HL-60 (cell line): ENCODE measurements around the gene RNF175.

Source experiments
- DNase-seq, 2 experiments: peaks; one replicate each; pipeline ENCODE4 v3.0.0-alpha.2; 2010 to 2020; ENCODE audit warnings: low read depth in 1 of 2, low spot score in 1 of 2
- H3K27ac ChIP-seq: fragments of 250-450 bp; sonication (Bioruptor Pico); replicated peaks from 2 replicates; pipeline ENCODE4 v1.5.1; 2020; ENCODE audit warnings: mild to moderate bottlenecking, moderate library complexity
- H3K27me3 ChIP-seq: fragments of 250-450 bp; sonication (Bioruptor Pico); 2 replicates; pipeline ENCODE4 v1.5.1; 2021; ENCODE audit warnings: mild to moderate bottlenecking, moderate library complexity; ENCODE audit not compliant: insufficient read depth, poor library complexity, severe bottlenecking
- H3K4me3 ChIP-seq: replicated peaks from 2 replicates; pipeline ENCODE4 v1.5.1; 2011; ENCODE audit warnings: mild to moderate bottlenecking, control low read depth, low read length; ENCODE audit not compliant: insufficient read depth
- CTCF ChIP-seq: IDR thresholded peaks from one replicate; pipeline ENCODE4 v1.5.1; 2011; ENCODE audit warnings: low read length, control low read depth, inconsistent platforms; ENCODE audit not compliant: insufficient read depth
- GABPA ChIP-seq: IDR thresholded peaks from 2 replicates; pipeline ENCODE4 v1.6.1; 2012; ENCODE audit warnings: low read depth
- POLR2AphosphoS5 ChIP-seq: IDR thresholded peaks from 2 replicates; pipeline ENCODE4 v1.6.1; 2012; ENCODE audit warnings: low read depth
- REST ChIP-seq: IDR thresholded peaks from 2 replicates; pipeline ENCODE4 v1.6.1; 2012; ENCODE audit warnings: low read depth; ENCODE audit not compliant: insufficient replicate concordance
- SPI1 ChIP-seq: IDR thresholded peaks from 2 replicates; pipeline ENCODE4 v1.6.1; 2012; ENCODE audit warnings: low read depth, mild to moderate bottlenecking, borderline replicate concordance

The RNF175 gene

GRCh38 chr4:153663667-153664066, 96.2 kb downstream of the RNF175 start:
- H3K4me3 ChIP-seq = no peak overlapping the region
- no peak for DNase-seq
- no peak for TF ChIP-seq CTCF
- TF ChIP-seq REST = no peak
- TF ChIP-seq GABPA = no peak
- TF ChIP-seq SPI1 = no peak
- H3K27me3 ChIP-seq = no peaks in the 10 kb centered on the region
- no peak overlapping the region for H3K27ac ChIP-seq

- no peak for TF ChIP-seq CTCF
- TF ChIP-seq SPI1 = no peak
- no peak for TF ChIP-seq POLR2AphosphoS5
- TF ChIP-seq REST = no peak
- TF ChIP-seq GABPA = no peak
- Histone ChIP-seq H3K4me3 (no peak overlapping the region), H3K27ac (peak overlapping the region; percentile 68), H3K27me3 (no peaks in the 10 kb centered on the region)
- DNase-seq = no peak
These were observed 97.9 kb downstream of the RNF175 start for GRCh38 chr4:153661908-153662307.

GRCh38 chr4:153661215-153661822, 98.5 kb downstream of the RNF175 start:
- Histone ChIP-seq H3K4me3 (no peak overlapping the region), H3K27me3 (no peaks in the 10 kb centered on the region), H3K27ac (peak overlapping the region; percentile 68)
- TF ChIP-seq GABPA (peak; percentile 57; the same call in 1 of the 2 replicates), REST (no peak), POLR2AphosphoS5 (peak; percentile 82; the same call in 1 of the 2 replicates), SPI1 (peak; percentile 82)
- peak; percentile 85 to 88 for DNase-seq
